GM21717 (cell line): Measurements from ENCODE around the gene FUZ.

Experiments used
- ATAC-seq: cut with Tn5 transposase; IDR thresholded peaks from one replicate; pipeline ENCODE4 v1.9.1; 2021; ENCODE audit warnings: mild to moderate bottlenecking, moderate library complexity; ENCODE audit not compliant: unreplicated experiment

The FUZ gene, protein sequence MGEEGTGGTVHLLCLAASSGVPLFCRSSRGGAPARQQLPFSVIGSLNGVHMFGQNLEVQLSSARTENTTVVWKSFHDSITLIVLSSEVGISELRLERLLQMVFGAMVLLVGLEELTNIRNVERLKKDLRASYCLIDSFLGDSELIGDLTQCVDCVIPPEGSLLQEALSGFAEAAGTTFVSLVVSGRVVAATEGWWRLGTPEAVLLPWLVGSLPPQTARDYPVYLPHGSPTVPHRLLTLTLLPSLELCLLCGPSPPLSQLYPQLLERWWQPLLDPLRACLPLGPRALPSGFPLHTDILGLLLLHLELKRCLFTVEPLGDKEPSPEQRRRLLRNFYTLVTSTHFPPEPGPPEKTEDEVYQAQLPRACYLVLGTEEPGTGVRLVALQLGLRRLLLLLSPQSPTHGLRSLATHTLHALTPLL

DNA sequence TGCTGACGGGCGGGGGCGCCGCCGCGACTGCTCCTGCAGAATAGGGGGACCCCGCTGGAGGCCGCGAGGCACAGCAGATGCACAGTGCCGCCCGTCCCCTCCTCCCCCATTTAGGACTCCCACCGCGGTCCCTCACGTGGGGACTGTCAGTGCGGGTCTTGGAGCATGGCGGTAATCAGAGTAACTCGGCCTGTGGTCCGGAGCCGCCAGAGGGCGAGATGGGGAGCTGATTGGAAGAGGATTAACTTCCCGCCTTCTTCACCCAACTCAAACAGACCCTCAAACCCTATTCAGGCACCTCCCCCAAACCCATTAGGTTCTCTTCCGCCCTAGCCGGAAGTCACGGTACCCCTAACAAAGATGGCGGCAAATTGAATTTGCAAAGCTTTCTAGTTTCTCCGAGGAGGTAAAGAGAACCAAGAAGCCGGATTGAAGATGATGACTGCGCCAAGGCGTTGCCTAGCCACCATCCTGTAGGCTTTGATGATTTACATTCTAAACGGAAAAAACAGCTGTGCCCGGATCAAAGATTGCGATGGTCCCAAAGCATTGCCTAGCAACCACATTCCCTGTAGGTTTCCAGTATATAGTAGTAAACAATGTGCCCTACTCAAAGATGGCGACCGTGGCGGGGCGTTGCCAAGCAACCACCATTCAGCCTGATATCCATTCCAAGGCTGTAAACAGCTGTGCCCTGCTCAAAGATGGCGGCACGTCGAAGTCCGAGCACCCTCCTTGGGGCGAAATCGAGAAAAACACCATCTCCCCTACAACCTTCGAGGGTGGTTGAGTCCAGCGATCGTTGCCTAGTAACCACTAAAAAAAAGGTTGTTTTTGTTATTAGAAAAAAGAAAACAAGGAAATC, at the start of gene FUZ:
FUZ (minus strand) TSS at position 296 of the 865 bp plus-strand sequence; CDS start at position 110, 186 bp downstream.
- ATAC-seq = peak; percentile 40

GRCh38 chr19:49862391-49863253, 49.5 kb upstream of the FUZ start:
- ATAC-seq = no peak

- ATAC-seq = no peak
Measured at GRCh38 chr19:49861541-49862378, 48.7 kb upstream of the FUZ start.

- ATAC-seq = no peak
Measured at GRCh38 chr19:49861107-49861506, 48.0 kb upstream of the FUZ start.

- ATAC-seq = no peak
Measured at GRCh38 chr19:49860336-49861102, 47.4 kb upstream of the FUZ start.

DNA sequence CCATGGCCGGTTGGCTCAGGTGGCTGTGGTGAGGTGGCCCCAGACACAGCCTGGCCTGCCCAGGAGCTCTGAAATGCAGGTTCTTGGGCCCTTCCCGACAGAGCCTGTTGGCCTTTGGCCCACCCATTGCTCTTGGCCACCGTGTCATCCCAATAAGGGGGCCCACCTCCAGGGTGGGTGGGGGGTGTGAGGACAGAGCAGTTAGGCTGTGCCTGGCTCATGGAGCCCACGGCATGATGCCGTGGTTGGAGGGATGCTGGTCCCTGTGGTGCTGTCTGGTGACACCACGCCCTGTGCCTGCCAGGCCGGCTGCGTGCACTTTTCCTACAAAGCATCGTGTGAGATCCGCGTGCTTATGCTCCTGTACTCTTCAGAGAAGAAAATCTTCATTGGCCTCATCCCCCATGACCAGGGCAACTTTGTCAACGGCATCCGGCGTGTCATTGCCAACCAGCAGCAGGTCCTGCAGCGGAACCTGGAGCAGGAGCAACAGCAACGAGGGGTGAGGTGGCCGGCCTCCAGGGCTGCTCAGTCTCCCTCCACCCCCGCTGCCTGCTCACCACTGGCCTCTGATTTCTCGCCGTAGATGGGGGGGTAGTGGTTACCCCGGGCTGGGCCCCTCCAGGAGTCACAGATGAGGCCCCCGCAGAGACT, 46.7 kb upstream of the FUZ start:
- no peak for ATAC-seq

DNA sequence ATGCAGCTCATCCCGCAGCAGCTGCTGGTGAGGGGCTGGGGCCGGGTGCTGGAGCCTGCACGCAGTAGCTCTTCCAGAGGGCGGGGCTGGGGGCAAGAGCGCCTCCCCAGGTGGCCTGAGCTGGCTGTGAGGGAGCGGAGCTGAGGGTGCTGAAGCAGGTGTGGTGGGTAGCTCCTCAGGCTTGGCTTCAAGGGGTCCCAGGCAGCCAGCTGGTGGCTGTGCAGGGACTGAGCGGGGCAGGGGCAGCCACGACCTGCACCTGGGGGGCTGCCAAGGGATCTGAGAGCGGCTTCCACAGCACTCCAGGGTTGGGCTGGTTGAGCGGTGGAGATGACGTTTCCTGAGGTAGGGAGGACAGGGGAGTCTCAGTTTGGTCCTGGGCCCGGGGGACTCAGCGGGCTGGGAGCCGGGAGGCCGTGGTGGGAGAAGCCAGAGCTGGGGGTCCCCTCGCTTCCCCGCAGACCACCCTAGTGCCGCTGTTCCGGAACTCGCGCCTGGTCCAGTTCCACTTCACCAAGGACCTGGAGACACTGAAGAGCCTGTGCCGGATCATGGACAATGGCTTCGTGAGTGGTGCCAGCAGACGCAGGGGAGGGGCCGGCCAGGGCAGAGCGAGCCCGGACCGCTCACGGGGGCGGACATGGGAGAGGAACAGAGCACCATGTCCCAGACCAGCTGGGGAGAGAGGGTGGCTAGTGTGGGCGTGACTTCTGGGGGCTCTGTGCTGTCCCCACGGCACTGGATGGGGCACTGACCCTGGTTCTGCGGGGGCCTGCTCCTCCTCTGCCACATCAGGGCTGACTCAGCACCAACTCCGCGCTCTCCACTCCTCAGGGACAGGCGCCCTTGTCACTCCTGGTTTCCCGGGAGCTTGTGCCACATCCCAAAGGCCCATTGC, 45.2 kb upstream of the FUZ start:
- ATAC-seq = no peak

GRCh38 chr19:49857838-49858087, 44.7 kb upstream of the FUZ start:
- ATAC-seq = no peak

DNA sequence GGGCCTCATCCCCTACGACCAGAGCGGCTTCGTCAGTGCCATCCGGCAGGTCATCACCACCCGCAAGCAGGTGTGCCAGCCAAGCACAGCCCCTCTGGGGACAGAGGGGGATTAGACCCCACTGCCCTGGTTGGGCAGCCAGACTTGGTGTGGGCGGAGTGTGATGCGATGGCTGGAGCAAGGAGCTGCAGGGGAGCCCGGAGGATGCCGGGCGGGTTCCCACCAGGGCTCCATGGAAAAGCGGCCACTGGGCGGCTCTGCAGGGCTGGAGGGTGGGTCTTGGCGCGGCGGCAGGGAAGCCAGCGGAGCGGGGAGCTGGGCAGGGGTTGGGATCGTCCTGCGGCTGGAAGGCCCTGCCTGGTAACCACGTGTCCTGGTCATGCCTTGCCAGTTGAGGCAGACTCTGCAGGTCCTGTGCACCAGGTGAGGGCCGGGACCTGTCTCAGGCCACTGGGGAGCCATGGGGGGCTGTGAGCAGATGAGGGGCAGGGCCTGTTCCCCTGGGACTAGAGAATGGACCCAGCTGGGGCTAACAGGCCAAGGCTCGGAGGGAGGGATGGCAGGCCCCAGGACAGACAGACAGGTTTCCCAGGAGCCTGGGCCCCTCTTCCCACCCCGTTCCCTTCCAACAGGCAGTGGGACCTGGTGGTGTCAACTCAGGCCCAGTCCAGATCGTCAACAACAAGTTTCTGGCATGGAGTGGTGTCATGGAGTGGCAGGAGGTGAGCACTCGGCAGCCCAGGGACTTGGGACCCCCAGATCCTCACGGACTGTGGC, 44.2 kb upstream of the FUZ start:
- ATAC-seq = no peak

DNA sequence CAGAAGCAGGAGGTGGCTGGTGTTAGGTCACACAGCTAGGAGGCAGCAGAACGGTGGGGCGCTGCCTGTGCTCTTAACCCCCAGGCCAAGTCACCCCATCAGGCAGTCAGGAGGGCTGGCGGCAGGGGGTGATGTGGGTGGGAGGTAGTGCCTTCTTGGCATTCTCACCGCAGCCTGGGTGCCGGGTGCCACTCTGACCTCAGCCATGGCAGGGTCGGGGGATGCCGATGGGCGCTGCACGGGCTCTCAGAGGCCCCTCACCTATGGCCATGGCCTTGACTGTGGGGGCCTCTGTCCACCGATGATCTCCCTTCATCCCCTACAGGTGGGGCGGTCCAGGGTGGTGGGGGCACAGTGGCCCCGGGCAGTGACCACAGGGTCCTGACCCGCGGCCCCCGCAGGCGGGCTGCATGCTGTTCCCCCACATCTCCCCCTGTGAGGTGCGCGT, 43.5 kb upstream of the FUZ start:
- ATAC-seq = no peak

DNA sequence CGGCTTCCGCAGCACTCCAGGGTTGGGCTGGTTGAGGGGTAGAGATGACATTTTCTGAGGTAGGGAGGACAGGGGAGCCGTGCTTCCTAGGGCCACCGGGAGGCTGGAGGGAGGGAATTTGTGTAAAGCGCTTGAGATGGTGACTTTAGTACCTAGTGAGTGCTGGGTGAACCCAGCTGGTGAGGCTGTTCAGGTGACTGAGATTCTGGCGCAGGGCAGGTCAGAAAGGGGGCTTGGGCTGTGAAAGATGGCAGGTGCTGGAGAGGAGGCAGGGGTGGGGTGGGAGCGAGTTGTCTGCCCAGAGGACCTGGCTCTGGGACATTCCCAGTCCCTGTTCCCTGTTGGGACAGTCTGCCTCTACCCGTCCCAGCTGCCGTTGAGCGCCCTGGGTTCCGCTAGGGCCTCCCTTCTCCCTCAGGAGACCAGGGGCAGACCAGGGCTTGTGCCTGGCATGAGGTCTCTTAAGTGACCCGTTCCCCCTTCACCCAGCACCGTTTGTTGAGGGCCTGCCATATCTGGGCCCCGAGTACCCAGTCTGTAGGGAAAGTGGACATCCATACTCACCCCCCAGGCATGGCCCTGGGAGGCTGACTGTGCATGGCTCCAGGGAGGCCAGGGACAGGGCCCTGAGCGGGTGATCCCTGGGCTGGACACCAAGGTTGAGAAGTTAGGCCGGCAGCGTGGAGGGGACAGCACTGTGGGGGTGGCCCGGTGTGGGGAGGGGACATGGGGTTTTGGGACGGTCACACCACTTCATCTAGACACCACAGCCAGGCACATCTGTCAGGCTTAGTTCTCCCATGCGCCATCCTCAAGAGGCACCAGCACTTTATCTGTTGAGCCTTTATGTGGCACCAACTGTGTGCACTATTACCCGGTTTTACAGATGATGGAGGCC, 42.8 kb upstream of the FUZ start:
- no peak for ATAC-seq

DNA sequence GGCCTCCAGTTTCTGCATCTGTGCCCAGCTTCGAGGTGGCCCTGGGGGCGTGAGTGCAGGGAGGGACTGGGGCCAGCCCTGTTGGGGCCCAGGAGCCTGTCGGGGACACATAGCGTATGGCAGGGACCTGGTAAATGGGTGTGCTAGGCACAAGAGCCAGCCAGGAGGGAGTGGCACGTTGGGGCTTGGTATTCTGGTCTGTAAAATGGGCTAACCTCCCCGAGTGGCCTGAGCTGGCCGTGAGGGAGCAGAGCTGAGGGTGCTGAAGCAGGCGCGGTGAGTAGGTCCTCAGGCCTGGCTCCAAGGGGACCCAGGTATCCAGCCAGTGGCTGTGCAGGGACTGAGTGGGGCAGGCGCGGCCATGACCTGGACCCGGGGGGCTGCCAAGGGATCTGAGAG, 42.2 kb upstream of the FUZ start:
- no peak for ATAC-seq

DNA sequence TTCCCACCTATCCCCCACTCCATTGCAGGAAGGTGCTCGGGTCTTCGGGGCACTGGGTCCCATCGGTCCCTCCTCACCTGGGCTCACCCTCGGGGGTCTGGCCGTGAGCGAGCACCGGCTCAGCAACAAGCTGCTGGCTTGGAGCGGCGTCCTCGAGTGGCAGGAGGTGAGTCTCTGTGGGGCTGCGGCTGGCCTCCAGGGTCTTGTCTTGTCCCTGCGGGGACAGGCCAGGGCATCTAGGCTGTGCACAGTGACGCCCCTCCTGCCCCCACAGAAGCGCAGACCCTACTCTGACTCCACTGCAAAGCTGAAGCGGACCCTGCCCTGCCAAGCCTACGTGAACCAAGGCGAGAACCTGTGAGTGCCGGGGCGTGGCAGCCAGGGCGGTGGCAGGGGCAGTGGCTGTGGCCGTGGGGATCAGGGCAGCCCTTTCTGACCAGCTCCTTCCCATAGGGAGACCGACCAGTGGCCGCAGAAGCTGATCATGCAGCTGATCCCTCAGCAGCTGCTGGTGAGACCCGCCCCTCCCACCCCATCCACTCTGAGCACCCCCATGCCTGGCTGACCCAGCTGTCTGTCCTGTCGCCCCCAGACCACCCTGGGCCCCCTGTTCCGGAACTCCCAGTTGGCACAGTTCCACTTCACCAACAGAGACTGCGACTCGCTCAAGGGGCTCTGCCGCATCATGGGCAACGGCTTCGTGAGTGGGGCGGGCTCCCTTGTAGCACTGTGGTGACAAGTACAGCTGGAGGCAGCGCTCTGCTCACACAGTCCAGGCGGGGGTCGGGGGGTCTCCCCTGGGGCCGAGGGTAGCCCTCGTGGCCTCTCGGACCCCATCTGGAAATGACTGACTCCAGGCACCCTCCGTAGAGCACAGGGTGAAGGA, 41.5 kb upstream of the FUZ start:
- ATAC-seq = no peak

GRCh38 chr19:49853852-49854377, 40.8 kb upstream of the FUZ start:
- no peak for ATAC-seq

GRCh38 chr19:49852631-49853126, 39.6 kb upstream of the FUZ start:
- no peak for ATAC-seq
